ENCODE measurements around the gene RUFY3.
A peak's percentile ranks its signal among the peaks of the same experiment; 100 is the strongest.
"Not testable (repeated sequence)": the region's sequence is repeated elsewhere in the genome, so short reads cannot be mapped to it uniquely, and the experiment has no call there.

The RUFY3 gene

DNA sequence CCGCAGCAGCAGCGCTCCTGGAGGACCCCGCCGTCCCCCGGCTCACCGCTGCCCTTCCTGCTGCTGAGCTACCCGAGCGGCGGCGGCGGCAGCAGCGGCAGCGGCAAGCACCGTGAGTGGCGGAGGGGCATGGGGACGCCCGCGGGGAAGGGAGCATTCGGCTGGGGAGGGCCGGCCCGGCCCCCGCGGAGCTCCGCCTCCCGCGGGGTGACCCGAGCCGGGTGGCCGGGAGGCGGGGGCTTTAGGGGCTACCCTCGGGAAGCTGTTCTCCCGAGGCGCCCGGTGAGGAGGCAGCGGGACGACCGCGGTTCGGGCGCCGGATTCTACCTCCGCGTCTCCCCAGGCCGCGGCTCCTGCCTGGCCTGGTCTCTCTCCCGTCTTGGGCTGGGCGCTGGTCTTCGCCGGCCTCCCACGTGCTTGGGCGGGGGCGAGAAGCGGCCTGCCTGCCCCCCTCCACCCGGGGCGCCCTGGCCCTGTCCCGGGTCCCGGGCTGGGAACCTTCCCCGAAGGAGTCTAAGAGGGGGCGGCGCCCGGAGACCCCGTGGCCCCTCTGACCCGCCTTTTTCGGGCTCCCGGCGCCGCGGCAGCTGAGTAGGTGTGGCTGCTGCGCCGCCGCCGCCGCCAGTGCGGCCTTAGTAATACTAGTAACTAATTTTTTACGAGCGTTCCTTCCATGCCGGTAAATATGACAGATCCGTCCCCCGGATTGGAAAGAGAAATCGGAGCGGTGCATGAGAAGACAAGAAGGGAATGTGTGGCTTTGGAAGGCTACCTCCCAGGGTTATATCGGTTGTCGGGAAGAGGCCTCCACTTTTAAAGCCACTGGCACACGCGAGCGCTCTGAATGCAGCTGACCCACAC lies 16.4 kb upstream of the RUFY3 start:
- peak; percentile 81 to 88 for DNase-seq

DNA sequence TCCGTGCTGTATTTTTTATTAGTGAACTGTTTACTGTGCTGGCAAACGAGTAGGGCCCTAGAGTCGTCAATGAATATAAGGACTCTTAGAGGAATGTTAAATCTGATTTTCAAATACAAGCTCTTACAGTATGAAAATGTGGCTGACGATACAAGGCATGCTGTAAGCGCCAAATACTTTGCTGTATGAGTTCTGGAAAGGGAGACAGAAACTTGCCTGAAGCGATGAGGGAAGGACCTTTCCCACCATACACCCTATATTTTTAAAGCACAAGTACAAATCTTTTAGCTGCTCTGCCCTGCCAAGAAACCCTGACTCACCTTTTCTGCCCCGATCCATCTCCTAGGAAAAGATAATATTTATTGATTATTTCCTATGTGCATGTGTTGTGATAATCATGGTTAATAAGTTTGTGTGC lies 15.7 kb upstream of the RUFY3 start:
- peak in 1 of 2 donors; percentile 2 for DNase-seq

DNA sequence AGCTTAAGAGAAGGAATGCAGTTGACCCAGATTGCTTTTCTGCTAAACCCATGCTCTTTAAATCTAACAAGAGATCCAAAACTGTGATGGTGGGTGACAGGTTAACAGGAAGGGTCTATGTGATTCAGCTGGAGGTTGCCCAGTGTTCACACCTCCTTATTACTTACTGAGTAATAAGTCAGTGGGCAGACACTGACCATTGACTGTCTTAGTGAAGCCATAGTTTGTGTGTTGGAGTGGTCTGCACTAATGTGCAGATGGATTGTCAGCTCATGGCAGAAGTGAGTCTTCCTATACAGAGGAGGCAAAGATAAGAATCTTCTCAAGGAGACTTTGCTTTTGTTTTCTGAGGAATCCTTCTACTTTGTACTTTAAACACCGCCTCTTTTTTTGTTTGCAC lies 15.2 kb upstream of the RUFY3 start:
- peak in 1 of 2 donors; percentile 29 for DNase-seq

DNA sequence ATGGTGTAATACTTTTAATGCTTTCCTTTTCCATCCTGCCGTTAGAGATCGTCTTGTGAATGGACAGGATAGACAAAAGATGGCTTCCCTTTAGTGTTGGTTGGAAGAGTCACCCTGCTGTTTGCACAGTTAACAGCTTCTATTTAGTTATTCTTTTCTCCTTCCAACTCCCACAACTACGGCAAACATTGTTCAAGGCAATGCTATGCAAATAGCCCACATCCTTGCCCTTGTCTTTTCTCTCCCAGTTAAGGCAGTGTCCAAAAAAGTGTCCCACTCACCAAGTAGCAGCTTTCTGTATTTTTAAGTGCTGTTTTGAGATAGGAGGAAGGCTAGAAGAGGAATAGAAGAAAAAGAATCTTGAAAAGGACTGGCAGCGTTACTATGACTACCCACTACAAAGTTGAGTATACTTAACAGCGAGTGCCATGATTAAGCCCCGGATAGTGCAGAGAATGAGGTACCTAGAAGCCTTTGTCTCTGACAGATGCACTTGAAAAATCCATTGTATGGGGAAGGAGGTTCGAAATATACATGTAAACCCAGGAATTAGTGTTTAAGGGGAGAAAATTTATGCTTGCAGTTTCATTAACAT lies 12.1 kb upstream of the RUFY3 start:
- DNase-seq: no peak

- DNase-seq: no peak
These were observed 10.2 kb upstream of the RUFY3 start for GRCh38 chr4:70711599-70711998.

DNA sequence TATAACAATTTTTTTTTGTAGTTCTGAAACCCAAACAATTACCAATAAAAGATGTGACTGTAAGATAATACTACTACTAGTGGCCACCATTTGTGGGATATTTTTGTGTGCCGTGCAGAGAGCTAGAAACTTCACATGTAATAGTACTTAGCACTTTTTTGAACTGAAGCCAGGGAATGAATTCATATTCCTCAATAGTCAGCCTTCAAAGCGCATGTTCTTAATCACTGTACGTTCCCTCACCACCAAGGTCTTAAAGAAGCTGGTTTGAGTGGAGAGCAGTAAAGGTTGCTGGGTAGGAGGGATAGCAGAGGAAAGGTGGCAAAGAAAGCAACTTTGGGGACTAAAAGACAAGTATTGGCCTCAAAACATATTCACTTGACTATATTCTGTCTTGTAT lies 9.6 kb upstream of the RUFY3 start:
- DNase-seq: no peak

GRCh38 chr4:70712604-70713452 lies 8.9 kb upstream of the RUFY3 start:
- DNase-seq: peak in 1 of 2 donors; percentile 26

DNA sequence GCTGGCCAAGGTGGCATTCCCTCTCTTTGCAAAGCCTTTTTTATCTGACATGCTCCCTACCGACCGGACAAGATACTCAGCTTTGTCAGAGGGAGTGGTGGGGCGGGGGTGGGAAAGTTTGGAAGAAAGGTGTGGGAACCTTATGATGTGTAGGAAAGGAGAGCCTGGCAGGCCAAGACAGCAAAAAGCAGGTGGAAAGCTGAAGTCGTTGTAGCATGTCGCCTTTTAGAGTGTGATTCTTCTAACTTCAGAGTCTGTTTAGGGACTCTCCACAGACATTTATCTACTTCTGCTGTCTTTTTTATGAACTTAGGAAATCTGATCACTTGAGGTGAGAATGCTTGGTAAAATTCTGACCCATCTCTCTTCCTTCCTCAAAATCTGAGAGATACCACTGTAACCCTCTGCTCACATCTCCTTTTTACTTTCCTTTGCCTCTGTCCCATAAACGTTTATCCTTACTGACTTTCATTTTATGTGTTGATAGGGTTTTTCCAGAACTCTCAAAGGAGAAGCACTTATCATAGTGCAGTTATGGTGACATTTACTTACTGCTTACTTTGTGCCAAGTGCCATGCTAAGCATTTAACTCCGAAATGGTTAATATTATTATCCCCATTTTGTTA lies 8.2 kb upstream of the RUFY3 start:
- DNase-seq: peak; percentile 80 to 94

DNA sequence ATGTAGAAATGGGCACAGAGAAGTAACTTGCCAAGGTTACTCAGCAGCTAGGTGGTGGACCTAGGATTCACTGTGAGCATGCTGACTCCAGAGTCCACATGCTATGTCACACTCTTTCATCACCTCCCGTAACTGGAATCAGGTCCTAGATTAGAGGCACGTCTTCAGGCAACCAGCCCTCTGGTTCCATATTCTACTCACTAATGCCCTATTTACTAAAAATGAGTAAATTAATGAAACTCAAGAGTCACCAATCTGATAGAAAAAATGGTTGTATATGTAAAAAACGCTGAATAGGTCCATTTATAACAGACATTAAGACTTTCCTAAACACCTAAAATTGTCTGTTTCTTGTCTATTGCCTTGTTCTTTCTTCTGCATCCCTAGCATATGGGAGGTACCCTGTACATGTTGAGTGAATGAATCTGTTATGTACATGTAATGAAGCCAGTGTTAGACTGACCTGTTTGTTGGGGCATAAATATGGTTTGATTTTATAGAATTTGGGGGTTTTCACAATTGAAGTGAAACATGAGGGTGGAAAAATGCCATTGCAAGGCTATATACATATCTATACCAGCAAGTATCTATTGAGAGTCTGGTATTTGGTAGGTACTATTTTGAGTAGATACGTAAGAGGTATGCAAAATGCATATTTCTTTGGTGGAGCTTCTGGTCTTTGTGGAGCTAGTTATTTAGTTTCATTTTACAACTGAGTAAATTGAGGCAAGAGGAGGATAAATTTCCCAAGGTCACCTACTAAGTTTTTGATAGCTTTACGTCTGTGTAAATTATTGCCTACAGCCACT lies 7.5 kb upstream of the RUFY3 start:
- no peak for DNase-seq

- DNase-seq: peak; percentile 91 to 97
These were observed 6.7 kb upstream of the RUFY3 start for GRCh38 chr4:70715097-70715496.

GRCh38 chr4:70718811-70719604 lies 2.8 kb upstream of the RUFY3 start:
- no peak for DNase-seq

GRCh38 chr4:70722199-70722791 lies 531 bp downstream of the RUFY3 start:
- DNase-seq: no peak

GRCh38 chr4:70724463-70724862 lies 2.7 kb downstream of the RUFY3 start:
- DNase-seq: no peak

DNA sequence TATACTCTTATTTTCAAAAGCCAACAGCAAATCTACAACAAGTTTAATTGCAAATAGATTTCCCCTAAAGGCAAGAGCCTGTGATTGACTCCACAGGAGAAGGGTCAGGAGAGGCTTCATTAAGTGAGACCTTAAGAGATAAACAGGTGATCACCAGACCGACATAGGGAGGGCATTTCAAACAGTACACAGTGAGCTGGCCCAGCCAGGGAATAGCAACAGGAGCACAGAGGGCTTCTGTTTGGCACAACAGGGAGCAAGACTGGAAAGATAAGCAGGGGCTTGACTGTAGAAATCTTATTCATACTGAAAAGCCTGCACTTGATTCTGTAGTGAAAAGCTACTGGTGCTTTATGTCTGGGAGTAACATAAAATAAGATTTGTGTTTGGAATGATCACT lies 3.9 kb downstream of the RUFY3 start:
- DNase-seq: no peak

GRCh38 chr4:70726515-70726914 lies 4.8 kb downstream of the RUFY3 start:
- DNase-seq: not testable (repeated sequence)

DNA sequence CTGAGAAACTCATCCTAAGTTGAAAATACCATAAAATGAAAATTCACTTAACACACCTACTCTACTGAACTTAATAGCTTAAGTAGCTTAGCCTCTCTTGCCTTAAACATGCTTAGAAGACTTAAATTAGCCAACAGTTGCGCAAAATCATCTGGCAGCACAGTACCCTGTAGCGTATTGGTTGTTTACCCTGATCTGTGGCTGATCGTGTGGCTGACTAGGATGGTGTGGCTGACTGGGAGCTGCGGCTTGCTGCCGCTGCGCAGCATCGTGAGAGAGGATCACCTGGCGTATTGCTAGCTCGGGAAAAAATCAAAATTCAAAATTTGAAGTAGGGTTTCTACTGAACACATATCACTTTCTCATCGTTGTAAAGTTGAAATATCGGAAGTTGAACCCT lies 6.3 kb downstream of the RUFY3 start:
- no peak for DNase-seq

DNA sequence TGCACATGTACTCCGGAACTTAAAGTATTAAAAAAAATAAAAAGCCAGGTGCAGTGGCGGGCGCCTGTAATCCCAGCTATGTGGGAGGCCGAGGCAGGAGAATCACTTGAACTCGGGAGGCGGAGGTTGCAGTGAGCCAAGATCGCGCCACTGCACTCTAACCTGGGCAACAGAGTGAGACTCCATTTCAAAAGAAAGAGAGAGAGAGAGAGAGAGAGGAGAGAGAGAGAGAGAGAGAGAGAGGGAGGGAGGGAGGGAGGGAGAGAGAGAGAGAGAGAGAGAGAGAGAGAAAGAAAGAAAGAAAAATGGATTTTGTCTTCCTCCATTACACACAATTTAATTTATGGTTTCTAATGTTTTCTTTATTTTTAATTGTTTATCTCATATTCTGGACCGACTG lies 11.1 kb downstream of the RUFY3 start:
- DNase-seq: not testable (repeated sequence)

- peak; percentile 78 to 80 for DNase-seq
These were observed 12.6 kb downstream of the RUFY3 start for GRCh38 chr4:70734168-70734954.

GRCh38 chr4:70734971-70735370 lies 13.2 kb downstream of the RUFY3 start:
- DNase-seq: no peak

DNA sequence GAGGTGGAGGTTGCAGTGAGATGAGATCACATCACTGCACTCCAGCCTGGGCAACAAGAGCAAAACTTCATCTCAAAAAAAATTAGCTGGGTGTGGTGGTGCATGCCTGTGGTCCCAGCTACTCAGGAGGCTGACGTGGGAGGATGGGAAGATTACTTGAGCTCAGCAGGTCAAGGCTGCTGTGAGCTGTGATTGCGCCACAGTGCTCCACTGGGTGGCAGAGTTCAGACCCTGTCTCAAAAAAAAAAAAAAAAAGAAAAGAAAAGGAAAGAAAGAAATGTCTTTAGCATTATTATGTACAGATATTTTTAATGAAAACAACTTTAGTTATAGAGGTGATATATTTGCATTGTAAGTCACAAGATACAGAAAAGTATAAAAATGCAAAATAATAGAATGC lies 14.2 kb downstream of the RUFY3 start:
- DNase-seq: not testable (repeated sequence)
